Epidermal melanocyte (primary cell): ENCODE results near the gene CDC42SE1.

Experiments
- DNase-seq: peaks from one replicate; pipeline ENCODE4 v3.0.0; 2011; ENCODE audit warnings: low spot score; ENCODE audit not compliant: insufficient read length

Gene CDC42SE1

DNA sequence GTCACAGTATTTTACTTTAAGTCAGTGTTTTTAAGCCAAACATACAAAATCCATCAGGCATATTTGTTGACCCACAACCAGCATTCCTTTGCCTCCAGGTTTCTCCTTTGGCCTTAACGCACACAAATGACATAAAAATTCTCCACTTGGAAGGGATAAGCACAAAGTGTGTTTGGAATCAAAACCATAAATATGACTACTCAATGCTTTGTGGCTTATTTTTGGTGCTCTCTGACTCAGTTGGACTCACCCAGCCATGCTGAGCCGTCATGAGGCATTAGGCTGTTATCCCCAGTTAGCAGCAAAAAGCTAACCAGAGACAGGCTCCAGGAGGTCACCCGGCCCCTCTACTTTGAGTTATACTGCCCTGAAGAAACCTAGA is 50.2 kb downstream of the CDC42SE1 start:
- no peak for DNase-seq

DNA sequence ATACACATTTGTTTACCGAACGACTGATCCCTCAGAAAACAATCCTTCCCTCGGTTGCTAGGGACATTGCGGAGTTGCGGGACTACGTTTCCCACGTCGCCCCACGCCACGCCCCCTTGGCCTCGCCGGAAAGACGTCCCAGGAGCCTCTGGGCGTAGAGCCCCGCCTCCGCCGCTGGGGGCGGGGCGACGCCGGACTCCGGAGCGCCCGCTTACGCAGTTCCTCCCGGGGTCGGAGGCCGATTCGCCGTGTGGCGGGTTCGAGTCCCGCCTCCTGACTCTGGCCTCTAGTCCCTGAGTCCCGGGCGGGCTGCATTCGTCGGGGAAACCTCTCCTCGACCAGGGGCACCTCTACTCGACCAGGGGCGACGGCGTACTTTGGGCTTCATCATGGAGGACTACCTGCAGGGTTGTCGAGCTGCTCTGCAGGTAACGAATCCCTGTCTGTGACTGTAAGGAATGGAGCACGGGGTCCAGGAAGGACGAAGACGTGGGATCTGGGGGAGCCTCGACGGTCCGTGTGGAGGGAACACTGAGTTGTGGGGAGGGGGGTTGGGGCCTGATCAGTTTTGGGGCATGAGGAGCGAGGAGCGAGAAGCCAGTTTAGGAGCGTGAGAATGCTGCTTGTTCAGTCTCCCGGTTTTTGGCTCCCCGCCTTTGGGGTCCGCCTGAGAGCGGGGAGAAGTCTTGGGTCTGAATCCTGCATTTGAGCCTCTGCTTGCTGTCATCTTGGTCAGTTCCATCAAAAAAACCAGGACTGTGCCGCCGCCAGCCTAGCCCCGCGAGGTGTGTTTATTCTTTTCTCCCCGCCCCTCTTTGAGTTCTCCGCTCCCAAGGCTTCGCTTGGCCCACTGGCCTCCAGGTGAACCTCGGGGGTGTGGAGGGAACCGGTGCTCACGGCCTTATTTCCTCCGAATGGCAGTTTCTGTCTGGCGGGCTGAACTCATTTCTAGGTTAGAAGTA is 50.9 kb downstream of the CDC42SE1 start, which contains the start of gene PRUNE1:
Gene PRUNE1, plus strand, starts transcription at position 206 of the 962 bp plus-strand sequence. Its CDS starts 184 bp downstream, at position 390.
- DNase-seq = peak; percentile 96

DNA sequence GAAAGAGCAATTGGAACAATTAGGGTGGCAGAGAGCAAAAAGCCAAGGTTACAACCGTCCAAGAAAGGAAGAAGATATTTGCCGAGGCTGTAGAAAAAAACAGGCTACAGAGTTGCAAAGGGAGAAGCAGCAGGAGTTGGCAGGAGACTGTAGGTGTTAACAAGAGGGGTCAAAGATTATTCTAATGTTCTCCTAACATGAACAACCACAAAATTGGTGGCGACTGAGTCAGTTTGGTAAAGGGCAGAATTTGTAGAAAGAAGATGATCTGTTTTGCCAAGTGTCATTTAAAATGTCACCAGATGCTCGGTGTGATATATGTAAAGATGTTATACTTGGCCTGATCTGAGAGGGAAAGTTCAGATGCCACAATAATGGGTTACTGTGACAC is 51.6 kb downstream of the CDC42SE1 start:
- DNase-seq = no peak

DNA sequence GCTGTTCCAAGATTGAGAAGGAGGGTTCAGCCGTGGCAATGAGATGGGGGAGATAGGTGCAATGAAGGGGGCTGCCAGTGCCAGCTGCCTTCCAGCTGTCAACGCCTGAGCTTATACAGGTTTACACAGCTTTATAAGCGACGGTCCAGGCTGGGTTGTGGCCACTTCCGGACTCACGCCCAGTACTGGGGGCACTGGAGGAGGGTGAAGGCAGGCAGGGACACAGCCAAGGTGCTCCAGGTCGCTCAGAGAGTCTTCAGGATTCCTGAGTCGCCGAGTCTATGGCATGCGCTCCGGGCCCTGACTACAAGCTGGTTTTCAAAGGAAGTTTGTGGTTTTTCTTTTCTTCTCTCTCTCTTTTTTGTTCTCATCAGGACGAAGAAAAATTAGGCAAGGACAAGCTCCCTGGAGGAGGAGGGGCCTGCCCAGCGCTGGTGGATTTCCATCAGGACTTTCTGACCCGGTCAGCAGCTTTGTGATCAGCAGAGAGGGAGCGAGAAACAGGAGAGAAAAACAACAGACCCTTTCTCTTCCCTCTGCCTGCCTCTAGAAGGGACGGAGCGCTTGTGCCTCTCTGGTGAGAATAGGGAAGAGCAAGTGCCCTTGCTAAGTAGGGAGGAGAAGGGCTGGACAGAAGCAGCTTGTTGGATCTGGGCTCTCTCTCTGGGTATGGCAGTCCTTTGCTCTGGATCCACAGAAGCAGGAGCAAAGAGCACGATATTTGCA is 52.9 kb downstream of the CDC42SE1 start, which contains the start of gene MINDY1:
Gene MINDY1, minus strand, starts transcription at position 576 of the 726 bp plus-strand sequence. CDS start 4,285 bp downstream, outside the sequence.
- DNase-seq = peak; percentile 96

DNA sequence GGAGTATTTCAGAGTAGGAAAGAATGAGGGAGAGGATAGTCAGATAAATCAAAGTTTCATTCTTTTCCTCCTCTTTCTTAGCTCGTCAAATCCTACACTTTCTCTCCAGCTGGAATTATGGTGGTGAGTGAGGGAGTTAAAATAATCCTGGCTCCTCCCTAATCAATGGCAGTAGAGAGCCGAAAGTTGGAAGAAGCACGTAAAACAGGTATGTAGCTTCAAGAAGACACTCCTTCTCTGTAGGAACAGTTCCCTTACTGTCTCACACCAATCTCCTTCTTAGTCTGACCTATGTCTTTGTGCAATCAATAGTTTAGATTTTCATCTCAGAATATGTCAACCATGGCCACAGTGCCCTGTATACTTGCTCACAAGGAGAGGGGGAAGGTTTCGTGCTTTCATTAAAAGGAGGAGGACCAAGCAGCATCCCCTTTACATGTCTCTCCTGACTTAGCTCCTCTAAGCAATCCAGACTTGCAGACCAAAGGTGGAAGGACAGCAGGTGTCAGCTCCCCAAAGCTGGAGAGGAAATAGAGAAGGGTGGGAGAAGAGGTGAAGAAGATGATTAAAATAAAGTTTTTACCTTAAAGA is 53.6 kb downstream of the CDC42SE1 start:
- no peak for DNase-seq

DNA sequence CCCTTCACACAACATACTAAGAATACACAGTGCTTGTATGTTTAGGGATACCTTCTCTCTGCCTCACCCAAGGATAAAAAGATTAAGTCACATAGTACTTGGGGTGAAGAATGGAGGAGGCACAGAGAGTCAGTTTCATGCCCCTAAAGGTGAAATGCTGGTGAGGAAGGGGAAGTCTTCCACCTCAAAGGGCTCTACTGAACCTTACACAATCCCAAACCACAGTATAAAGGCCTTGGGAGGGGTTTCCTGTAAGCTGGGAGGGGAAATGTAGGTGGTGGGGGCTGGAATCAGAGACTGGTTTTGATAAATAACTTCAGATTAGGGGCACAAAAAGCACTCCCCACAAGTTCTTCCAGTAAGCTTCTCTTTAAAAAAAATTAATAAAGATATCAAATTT is 56.2 kb downstream of the CDC42SE1 start:
- DNase-seq = no peak

DNA sequence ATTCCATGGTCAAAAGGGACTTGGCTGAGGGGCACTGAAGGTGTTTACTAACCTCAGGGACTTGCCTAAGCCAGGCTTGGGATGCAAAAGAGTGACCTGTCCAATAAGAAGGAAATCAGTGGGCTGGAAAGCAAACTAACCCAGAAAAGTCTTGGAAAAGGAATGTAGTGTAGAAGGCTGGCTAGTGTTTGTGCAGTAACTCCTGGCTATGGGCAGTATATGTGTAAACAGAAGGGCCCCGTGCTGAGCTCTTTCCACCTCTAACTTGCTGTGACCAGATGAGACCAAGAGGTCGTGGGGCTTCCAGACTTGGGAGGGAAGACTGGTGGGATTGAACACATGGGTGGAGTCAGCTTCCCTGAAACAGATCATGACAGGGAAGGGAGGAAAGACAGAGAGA is 56.8 kb downstream of the CDC42SE1 start:
- no peak for DNase-seq

DNA sequence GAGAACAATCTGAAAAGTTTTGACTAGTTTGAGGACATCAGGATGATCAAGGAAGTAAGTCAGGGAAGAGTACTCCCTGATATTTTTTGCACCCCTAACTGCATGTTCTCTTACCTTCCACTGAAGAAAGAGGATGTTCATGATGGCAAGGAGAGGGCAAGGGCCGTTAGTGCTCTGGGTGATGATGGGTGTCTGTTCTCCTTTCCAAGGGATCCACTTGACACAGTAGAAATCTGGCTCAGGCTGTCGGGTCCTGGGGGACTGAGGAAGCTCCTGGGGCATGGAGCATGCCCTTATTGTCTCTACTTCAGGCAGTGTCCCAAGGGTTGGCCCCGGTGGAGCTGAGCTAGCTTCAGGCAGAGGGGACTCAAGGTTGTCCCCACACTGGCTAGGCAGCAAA is 57.4 kb downstream of the CDC42SE1 start:
- DNase-seq = no peak

DNA sequence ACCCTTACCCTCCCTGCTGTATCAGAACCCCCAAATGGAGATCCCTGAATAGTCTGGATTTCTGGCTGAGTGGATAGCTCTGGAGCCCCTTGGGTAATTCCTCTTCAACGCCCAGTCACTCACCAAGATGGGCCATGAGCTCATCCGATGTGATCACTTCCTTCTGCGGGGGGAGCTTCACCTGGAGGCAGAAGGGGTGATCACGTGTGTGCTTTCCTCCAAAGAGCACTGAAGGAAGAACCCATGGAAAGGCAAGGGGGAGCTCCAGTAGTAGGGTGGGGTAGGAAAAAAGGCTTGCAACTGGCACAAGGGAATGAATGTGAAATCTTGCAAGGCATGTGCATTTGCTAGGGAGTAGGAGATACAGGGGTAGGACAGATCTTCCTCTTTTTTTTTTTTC is 57.8 kb downstream of the CDC42SE1 start:
- DNase-seq = no peak
